B cell (primary cell): ENCODE results near the gene SEMA3A. TPM values are rescaled to one million over a fixed set of nuclear protein-coding genes. Genes with fewer than 3 reads are reported as not detected.

Experiments
- ATAC-seq: fragments of 200-7000 bp; cut with Tn5 transposase; one replicate; pipeline ENCODE4 v1.10.0; 2021; ENCODE audit warnings: low read depth, mild to moderate bottlenecking, moderate number of reproducible peaks, moderate library complexity
- CTCF ChIA-PET: fragments of 350-600 bp; sonication (Branson Sonifier 250); formaldehyde crosslinking; loops from one replicate; lab custom pipeline; 2021; ENCODE audit warnings: antibody characterized with exemption, inconsistent platforms; lab: Charles Lee
- POLR2A ChIA-PET: fragments of 350-600 bp; sonication (Branson Sonifier 250); formaldehyde crosslinking; loops from one replicate; lab custom pipeline; 2021; ENCODE audit warnings: antibody characterized with exemption; lab: Charles Lee
- DNase-seq: peaks from one replicate; pipeline ENCODE4 v3.0.0; 2013
- H2AFZ ChIP-seq: 2 replicates; pipeline ENCODE4 v1.6.1; 2012; ENCODE audit warnings: mild to moderate bottlenecking, low read depth, low read length; ENCODE audit not compliant: insufficient read depth, poor library complexity, severe bottlenecking
- H3K27ac ChIP-seq, 2 donors: 1 replicate in 1 of 2; 2 replicates in 1 of 2; pipeline ENCODE4 v1.5.1; 2012 to 2013; ENCODE audit warnings: low read length in 2 of 2, mild to moderate bottlenecking in 2 of 2, moderate library complexity in 1 of 2
- H3K27me3 ChIP-seq, 4 experiments: fragments of 200-600 bp in 1 of 4; sonication (generic) in 1 of 4; replicated peaks in 1 of 4; 1 replicate in 2 of 4; 2 replicates in 2 of 4; pipeline versions ENCODE4 v1.6.1 to v1.7.0; 2013 to 2016; ENCODE audit warnings: low read length in 3 of 4, mild to moderate bottlenecking in 2 of 4, mixed read lengths in 1 of 4, moderate library complexity in 1 of 4; ENCODE audit not compliant: insufficient read depth in 4 of 4, control insufficient read depth in 3 of 4; ENCODE audit errors: control extremely low read depth in 1 of 4
- H3K36me3 ChIP-seq, 2 experiments: replicated peaks in 1 of 2; 1 replicate in 1 of 2; 2 replicates in 1 of 2; pipeline versions ENCODE4 v1.6.1 to v1.7.1; 2013; ENCODE audit warnings: low read length in 1 of 2; ENCODE audit not compliant: insufficient read depth in 2 of 2, control insufficient read depth in 1 of 2; ENCODE audit errors: control extremely low read depth in 1 of 2, extremely low read depth in 1 of 2
- H3K4me1 ChIP-seq, 2 donors: fragments of 200-600 bp in 1 of 2; sonication (generic) in 1 of 2; 1 replicate in 1 of 2; 2 replicates in 1 of 2; pipeline versions ENCODE4 v1.5.1 to v1.6.1; 2013 to 2017; ENCODE audit warnings: low read length in 2 of 2; ENCODE audit not compliant: control insufficient read depth in 2 of 2, insufficient read depth in 2 of 2
- H3K4me2 ChIP-seq: replicated peaks from 2 replicates; pipeline ENCODE3; 2012; ENCODE audit warnings: mild to moderate bottlenecking, low read depth, low read length; ENCODE audit not compliant: poor library complexity, severe bottlenecking
- H3K4me3 ChIP-seq, 5 experiments: fragments of 200-600 bp in 1 of 5; sonication (generic) in 1 of 5; 1 replicate in 3 of 5; 2 replicates in 2 of 5; pipeline versions ENCODE4 v1.5.1 to v1.7.0; 2011 to 2016; ENCODE audit warnings: low read length in 4 of 5, mild to moderate bottlenecking in 4 of 5, low read depth in 2 of 5, control low read depth in 1 of 5, moderate library complexity in 1 of 5; ENCODE audit not compliant: insufficient read depth in 1 of 5; ENCODE audit errors: control extremely low read depth in 1 of 5, extremely low read depth in 1 of 5
- H3K79me2 ChIP-seq: fragments of 200-600 bp; sonication (generic); one replicate; pipeline ENCODE4 v1.6.0; 2016; ENCODE audit warnings: low read length; ENCODE audit not compliant: control insufficient read depth, insufficient read depth
- H3K9ac ChIP-seq: fragments of 200-600 bp; sonication (generic); 2 replicates; pipeline ENCODE4 v1.6.1; 2017; ENCODE audit warnings: mild to moderate bottlenecking, low read length, moderate library complexity
- H3K9me3 ChIP-seq, 3 donors: one replicate each; pipeline versions ENCODE4 v1.6.1 to v1.7.1; 2013; ENCODE audit warnings: low read length in 2 of 3; ENCODE audit not compliant: control insufficient read depth in 2 of 3, insufficient read depth in 1 of 3; ENCODE audit errors: control extremely low read depth in 1 of 3
- H4K20me1 ChIP-seq: 2 replicates; pipeline ENCODE4 v1.6.0; 2012; ENCODE audit warnings: mild to moderate bottlenecking, low read length; ENCODE audit not compliant: insufficient read depth, control insufficient read depth, poor library complexity, severe bottlenecking
- H3K27ac Mint-ChIP-seq: one replicate; pipeline ENCODE4 v1.8.0; 2021; ENCODE audit warnings: mixed read lengths
- H3K27me3 Mint-ChIP-seq: one replicate; pipeline ENCODE4 v1.8.0; 2021; ENCODE audit warnings: mixed read lengths
- H3K4me1 Mint-ChIP-seq: one replicate; pipeline ENCODE4 v1.8.0; 2021; ENCODE audit warnings: mixed read lengths
- H3K4me3 Mint-ChIP-seq: one replicate; pipeline ENCODE4 v1.8.0; 2021; ENCODE audit warnings: mixed read lengths
- H3K9me3 Mint-ChIP-seq: one replicate; pipeline ENCODE4 v1.8.0; 2022; ENCODE audit warnings: mixed read lengths; ENCODE audit not compliant: insufficient read depth
- CTCF ChIP-seq: fragments of 200-600 bp; IDR thresholded peaks from one replicate; pipeline ENCODE4 v1.8.0; 2022; ENCODE audit warnings: antibody characterized with exemption, mild to moderate bottlenecking
- EZH2 ChIP-seq: IDR thresholded peaks from 2 replicates; pipeline ENCODE4 v1.6.1; 2012; ENCODE audit warnings: borderline replicate concordance, low read depth, mild to moderate bottlenecking, moderate library complexity, low read length; ENCODE audit not compliant: insufficient read depth, poor library complexity, severe bottlenecking
- WGBS: methylation state at CpG from one replicate; pipeline ENCODE4 v1.1.5; 2013; ENCODE audit warnings: missing lambda C conversion rate; ENCODE audit not compliant: insufficient coverage; 5-methylcytosine and 5-hydroxymethylcytosine counted together
- intact Hi-C: fragments of 100-400 bp; cut with micrococcal nuclease; formaldehyde crosslinking; loops from one replicate; pipeline ENCODE4 v1.10.0; 2022
- polyA plus RNA-seq: library from polyadenylated mRNA; depleted of rRNA; stranded (reverse); fragments of >200 nt; gene quantifications from 2 replicates; pipeline ENCODE4 v1.2.3, GENCODE V29; 2012
- total RNA-seq, 2 donors: library from RNA; stranded (reverse); fragments of 120-200 nt in 1 of 2; gene quantifications; 1 replicate in 1 of 2; 2 replicates in 1 of 2; pipeline versions ENCODE4 v1.2.3 to v1.2.4, GENCODE V29; 2013 to 2022

Gene SEMA3A
- total and polyA plus RNA-seq, 2 donors (not counting 1 experiment from before 2014, with no cell fraction given): not detected

GRCh38 chr7:84107259-84107658, 87.3 kb downstream of the SEMA3A start:
- no peaks in the 10 kb centered on the region for H3K36me3 ChIP-seq
- no peak overlapping the region for H3K27ac Mint-ChIP-seq
- intact Hi-C loops: no loop called here
- ATAC-seq: no peak
- POLR2A ChIA-PET: no interaction called here
- H3K9me3 Mint-ChIP-seq: no peaks in the 10 kb centered on the region
- no peaks in the 10 kb centered on the region for H3K9me3 ChIP-seq
- no CpG with 5 or more reads among the region's 2 CpGs for WGBS
- H2AFZ ChIP-seq: no peak overlapping the region
- H4K20me1 ChIP-seq: no peaks in the 10 kb centered on the region
- no peak for TF ChIP-seq CTCF
- TF ChIP-seq EZH2: no peak
- H3K4me2 ChIP-seq: no peak overlapping the region
- no peaks in the 10 kb centered on the region for H3K4me1 Mint-ChIP-seq
- no peaks in the 10 kb centered on the region for H3K4me1 ChIP-seq
- no peak overlapping the region for H3K27ac ChIP-seq
- CTCF ChIA-PET: no interaction called here
- DNase-seq: no peak
- no peaks in the 10 kb centered on the region for H3K27me3 Mint-ChIP-seq
- H3K27me3 ChIP-seq: no peaks in the 10 kb centered on the region
- no peak overlapping the region for H3K4me3 ChIP-seq
- no peaks in the 10 kb centered on the region for H3K79me2 ChIP-seq
- no peak overlapping the region for H3K9ac ChIP-seq
- no peak overlapping the region for H3K4me3 Mint-ChIP-seq

- H3K4me1 Mint-ChIP-seq: no peaks in the 10 kb centered on the region
- H3K9me3 Mint-ChIP-seq: no peaks in the 10 kb centered on the region
- ChIA-PET POLR2A (no interaction called here), CTCF (no interaction called here)
- no CpG with 5 or more reads among the region's 3 CpGs for WGBS
- intact Hi-C loops: no loop called here
- H3K27me3 Mint-ChIP-seq: no peaks in the 10 kb centered on the region
- H3K27ac ChIP-seq: no peak overlapping the region
- ATAC-seq (no peak), DNase-seq (no peak)
- no peak overlapping the region for H3K27ac Mint-ChIP-seq
- H3K4me2 ChIP-seq: no peak overlapping the region
- H3K27me3 ChIP-seq: no peaks in the 10 kb centered on the region
- H3K4me1 ChIP-seq: no peaks in the 10 kb centered on the region
- H2AFZ ChIP-seq: no peak overlapping the region
- TF ChIP-seq EZH2: no peak
- no peak for TF ChIP-seq CTCF
- no peaks in the 10 kb centered on the region for H3K9me3 ChIP-seq
- H3K9ac ChIP-seq: no peak overlapping the region
- H3K4me3 Mint-ChIP-seq: no peak overlapping the region
- no peaks in the 10 kb centered on the region for H4K20me1 ChIP-seq
- H3K4me3 ChIP-seq: no peak overlapping the region
- H3K36me3 ChIP-seq: no peaks in the 10 kb centered on the region
- no peaks in the 10 kb centered on the region for H3K79me2 ChIP-seq
These were observed 88.3 kb downstream of the SEMA3A start for GRCh38 chr7:84106291-84106690.
